ENCODE measurements around the gene NOMO2.
"Not testable (repeated sequence)": the region's sequence is repeated elsewhere in the genome, so short reads cannot be mapped to it uniquely, and the experiment has no call there.

Gene NOMO2, protein sequence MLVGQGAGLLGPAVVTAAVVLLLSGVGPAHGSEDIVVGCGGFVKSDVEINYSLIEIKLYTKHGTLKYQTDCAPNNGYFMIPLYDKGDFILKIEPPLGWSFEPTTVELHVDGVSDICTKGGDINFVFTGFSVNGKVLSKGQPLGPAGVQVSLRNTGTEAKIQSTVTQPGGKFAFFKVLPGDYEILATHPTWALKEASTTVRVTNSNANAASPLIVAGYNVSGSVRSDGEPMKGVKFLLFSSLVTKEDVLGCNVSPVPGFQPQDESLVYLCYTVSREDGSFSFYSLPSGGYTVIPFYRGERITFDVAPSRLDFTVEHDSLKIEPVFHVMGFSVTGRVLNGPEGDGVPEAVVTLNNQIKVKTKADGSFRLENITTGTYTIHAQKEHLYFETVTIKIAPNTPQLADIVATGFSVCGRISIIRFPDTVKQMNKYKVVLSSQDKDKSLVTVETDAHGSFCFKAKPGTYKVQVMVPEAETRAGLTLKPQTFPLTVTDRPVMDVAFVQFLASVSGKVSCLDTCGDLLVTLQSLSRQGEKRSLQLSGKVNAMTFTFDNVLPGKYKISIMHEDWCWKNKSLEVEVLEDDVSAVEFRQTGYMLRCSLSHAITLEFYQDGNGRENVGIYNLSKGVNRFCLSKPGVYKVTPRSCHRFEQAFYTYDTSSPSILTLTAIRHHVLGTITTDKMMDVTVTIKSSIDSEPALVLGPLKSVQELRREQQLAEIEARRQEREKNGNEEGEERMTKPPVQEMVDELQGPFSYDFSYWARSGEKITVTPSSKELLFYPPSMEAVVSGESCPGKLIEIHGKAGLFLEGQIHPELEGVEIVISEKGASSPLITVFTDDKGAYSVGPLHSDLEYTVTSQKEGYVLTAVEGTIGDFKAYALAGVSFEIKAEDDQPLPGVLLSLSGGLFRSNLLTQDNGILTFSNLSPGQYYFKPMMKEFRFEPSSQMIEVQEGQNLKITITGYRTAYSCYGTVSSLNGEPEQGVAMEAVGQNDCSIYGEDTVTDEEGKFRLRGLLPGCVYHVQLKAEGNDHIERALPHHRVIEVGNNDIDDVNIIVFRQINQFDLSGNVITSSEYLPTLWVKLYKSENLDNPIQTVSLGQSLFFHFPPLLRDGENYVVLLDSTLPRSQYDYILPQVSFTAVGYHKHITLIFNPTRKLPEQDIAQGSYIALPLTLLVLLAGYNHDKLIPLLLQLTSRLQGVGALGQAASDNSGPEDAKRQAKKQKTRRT

GRCh38 chr16:18561727-18562314 lies at the start of gene NOMO2:
Gene NOMO2, minus strand, starts transcription at chr16:18562097. Its CDS starts 57 bp downstream, at chr16:18562040.
- DNase-seq, result not testable (repeated sequence)

GRCh38 chr16:18610147-18610803 lies 48.4 kb upstream of the NOMO2 start:
- DNase-seq, result not testable (repeated sequence)

DNA sequence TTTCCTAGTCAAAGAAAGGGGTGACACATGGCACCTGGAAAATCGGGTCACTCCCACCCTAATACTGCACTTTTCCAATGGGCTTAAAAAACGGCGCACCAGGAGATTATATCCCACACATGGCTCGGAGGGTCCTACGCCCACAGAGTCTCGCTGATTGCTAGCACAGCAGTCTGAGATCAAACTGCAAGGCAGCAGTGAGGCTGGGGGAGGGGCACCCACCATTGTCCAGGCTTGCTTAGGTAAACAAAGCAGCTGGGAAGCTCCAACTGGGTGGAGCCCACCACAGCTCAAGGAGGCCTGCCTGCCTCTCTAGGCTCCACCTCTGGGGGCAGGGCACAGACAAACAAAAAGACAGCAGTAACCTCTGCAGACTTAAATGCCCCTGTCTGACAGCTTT lies 46.4 kb upstream of the NOMO2 start:
- DNase-seq, result not testable (repeated sequence)

- not testable (repeated sequence) for DNase-seq
These were observed 41.8 kb upstream of the NOMO2 start for GRCh38 chr16:18603572-18604246.

- not testable (repeated sequence) for DNase-seq
These were observed 36.7 kb upstream of the NOMO2 start for GRCh38 chr16:18598582-18598981.

- DNase-seq, result not testable (repeated sequence)
These were observed 35.8 kb upstream of the NOMO2 start for GRCh38 chr16:18597734-18598133.

DNA sequence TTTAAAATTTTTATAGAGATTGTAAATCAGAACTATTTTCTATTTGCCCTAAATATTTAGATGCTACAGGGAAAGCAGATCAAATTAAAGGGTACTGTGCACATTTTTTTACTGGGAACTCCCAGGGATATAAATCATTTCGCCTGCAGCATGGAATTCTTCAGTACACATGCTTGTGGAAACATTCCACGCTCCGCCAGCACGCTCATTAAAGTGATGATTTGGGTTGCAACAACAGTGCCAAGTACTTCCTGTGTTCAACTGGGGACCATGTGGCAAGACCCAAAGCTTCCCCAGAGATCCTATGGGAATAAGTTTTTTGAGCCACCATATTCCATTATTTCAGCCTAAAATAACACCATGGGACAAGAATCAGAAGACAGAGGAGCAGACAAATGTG lies 35.4 kb upstream of the NOMO2 start:
- not testable (repeated sequence) for DNase-seq

DNA sequence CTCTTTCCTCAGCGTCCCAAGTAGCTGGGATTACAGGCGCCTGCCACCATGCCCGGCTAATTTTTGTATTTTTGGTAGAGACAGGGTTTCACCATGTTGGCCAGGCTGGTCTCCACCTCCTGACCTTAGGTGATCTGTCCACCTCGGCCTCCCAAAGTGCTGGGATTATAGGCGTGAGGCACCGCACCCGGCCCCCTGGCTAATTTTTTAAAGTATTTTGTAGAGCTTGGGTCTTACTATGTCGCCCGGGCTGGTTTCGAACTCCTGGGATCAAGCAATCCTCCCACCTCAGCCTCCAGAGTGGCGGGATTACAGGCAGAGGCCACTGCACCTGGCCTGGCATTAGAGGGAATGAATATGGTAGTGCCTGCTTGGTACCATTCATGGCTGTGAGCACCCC lies 33.9 kb upstream of the NOMO2 start:
- not testable (repeated sequence) for DNase-seq

DNA sequence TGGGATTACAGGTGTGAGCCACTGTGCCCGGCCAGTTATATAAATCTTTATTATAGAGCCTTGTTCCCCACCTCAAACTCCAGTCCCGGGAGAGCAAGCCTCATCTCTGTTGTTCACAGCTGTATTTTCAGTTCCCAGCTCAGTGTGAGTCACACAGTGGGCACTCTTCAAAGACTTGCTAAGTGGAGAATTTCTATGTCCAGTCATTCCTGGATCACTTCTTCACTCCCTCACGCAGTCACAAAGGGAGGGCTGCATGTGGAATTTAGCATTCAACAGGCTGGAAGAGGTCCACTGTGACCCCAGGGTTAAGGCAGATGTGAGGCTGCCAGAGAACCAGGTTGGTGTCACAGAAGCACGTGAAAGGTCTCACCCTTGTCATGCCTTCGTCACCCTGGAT lies 33.0 kb upstream of the NOMO2 start:
- DNase-seq, result not testable (repeated sequence)

- DNase-seq, result not testable (repeated sequence)
These were observed 32.0 kb upstream of the NOMO2 start for GRCh38 chr16:18593904-18594303.

- DNase-seq, result not testable (repeated sequence)
These were observed 31.1 kb upstream of the NOMO2 start for GRCh38 chr16:18592982-18593381.

- not testable (repeated sequence) for DNase-seq
These were observed 30.0 kb upstream of the NOMO2 start for GRCh38 chr16:18591908-18592307.

- not testable (repeated sequence) for DNase-seq
These were observed 29.5 kb upstream of the NOMO2 start for GRCh38 chr16:18591441-18591840.

DNA sequence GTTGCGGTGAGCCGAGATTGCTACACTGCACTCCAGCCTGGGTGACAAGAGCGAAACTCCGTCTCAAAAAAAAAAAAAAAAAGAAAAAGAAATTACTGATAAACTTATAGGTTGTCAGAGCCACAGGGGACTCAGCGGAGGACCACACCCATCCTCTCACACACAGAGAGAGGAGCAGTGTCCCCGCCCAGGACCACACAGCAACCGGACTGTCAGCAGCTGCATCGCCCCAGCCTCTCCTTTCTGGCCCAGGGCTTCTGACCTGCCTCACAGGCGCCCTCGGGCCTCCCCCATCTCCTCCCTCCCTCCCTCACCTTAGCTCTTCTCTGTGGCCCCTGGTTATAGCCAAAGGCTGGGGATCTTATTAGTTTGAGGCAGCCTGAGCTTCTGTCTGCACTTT lies 27.9 kb upstream of the NOMO2 start:
- DNase-seq, result not testable (repeated sequence)

DNA sequence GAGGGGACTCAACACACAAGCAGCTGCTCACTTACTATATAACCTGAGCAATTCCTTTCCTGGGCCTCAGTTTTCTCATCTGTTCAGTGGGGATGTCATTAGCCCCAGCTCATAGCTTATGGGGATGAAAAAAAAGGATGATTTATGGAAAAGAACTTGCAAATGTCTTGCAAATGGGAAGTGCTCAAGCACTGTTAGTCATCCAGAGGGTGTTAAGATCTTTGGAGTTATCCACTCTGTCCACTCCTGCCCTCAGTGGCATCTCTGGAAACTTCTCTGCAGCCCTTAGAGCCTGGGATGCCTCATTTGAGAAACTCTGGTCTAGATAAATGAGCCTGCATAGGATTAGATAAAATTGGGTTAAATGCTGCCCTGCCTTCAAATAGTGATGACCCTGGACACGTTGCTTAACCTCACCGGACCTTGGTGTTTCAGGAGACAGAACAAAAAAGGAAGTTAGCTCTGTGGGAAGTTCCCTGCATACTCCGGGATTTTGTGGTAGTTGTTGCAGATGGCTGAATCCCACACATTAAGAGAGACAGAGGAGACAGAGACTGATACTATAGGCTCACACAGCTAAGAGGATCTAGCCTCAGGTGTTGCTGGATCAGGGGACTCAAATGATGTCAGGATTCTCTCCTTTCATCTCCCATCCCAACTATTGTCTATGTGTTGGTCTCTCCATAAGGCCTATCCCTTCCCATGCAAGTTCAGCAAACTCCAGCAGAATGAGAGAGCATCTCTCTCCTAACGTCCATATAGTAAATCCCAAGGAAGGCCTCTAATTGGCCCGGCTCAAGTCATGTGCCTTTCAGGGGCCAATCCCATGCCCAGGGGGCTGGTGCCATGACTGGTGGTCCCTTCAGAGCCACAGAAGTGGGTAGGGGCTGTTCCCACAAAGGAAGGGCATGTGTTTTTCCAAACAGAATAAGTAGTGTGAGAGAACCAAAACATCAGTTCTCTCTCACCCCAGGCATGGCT lies 25.0 kb upstream of the NOMO2 start:
- DNase-seq, result not testable (repeated sequence)

GRCh38 chr16:18585789-18586188 lies 23.9 kb upstream of the NOMO2 start:
- DNase-seq, result not testable (repeated sequence)

DNA sequence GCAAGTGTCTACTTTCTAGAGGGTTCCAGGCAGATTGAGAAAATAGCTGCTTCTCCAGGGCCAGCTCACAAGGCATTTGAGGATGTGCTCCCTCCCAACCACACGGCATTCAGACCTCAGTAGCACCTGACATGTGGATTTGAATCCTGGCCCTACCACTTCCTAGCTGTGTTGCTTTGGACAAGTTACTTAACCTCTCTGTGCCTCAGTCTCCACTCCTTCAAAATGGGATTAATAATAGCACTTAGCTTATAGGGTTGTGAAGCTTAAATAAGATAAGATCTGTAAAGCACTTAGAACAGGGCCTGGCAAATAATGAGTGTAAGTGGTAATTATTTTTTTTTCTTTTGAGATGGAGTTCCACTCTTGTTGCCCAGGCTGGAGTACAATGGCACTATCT lies 21.0 kb upstream of the NOMO2 start:
- no peak for DNase-seq

GRCh38 chr16:18580396-18580795 lies 18.5 kb upstream of the NOMO2 start:
- DNase-seq, result not testable (repeated sequence)

DNA sequence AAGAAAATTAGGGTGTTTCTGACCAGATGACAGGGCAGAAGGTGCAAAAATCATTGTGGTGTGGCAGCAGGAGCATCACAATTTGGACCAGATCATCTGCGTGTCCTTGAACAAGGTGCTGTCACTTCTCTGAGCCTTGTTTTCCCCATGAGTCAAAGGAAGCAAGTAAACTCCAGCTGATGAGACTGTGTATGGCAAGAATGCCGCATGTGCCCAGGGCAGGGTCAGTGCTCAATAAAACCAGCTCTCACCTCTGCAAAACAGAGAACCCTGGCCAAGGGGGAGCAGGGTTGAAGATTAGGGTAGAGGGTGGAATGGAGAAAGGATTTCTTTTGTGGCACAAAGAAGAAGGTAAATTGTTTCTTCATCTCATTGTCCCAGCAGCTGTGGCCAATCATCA lies 17.4 kb upstream of the NOMO2 start:
- not testable (repeated sequence) for DNase-seq

- DNase-seq, result not testable (repeated sequence)
These were observed 16.0 kb upstream of the NOMO2 start for GRCh38 chr16:18577942-18578341.

Data from NCI-H510A (cell line).